Body of pancreas (tissue), 4 donors: ENCODE data around the gene CHST2. TPM values are rescaled to one million over a fixed set of nuclear protein-coding genes. Genes with fewer than 3 reads are reported as not detected.

Source experiments
- ATAC-seq: fragments of 150-250 bp; one replicate; pipeline ENCODE4 v1.9.1; 2016
- DNase-seq, 4 donors: peaks; one replicate each; pipeline ENCODE4 v3.0.0-alpha.2; 2019
- H3K27ac ChIP-seq, 4 donors: fragments of 200-600 bp; sonication (generic); 1 replicate in 3 of 4; 2 replicates in 1 of 4; pipeline versions ENCODE4 v1.5.1 to v1.6.1; 2016 to 2019; ENCODE audit warnings: mild to moderate bottlenecking in 1 of 4, mixed read lengths in 1 of 4, moderate library complexity in 1 of 4
- H3K27me3 ChIP-seq, 2 donors: fragments of 200-600 bp; sonication (generic); one replicate each; pipeline ENCODE4 v1.6.0; 2016; ENCODE audit warnings: mild to moderate bottlenecking in 1 of 2
- H3K36me3 ChIP-seq, 2 donors: fragments of 200-600 bp; sonication (generic); replicated peaks in 1 of 2; 2 replicates each; pipeline ENCODE4 v1.5.1; 2016; ENCODE audit warnings: low read depth in 2 of 2; ENCODE audit not compliant: insufficient read depth in 1 of 2
- H3K4me1 ChIP-seq: fragments of 200-600 bp; sonication (generic); one replicate; pipeline ENCODE4 v1.6.0; 2016
- H3K4me3 ChIP-seq, 2 donors: fragments of 200-600 bp; sonication (generic); 1 replicate in 1 of 2; 2 replicates in 1 of 2; pipeline ENCODE4 v1.5.1; 2016 to 2019
- H3K9me3 ChIP-seq, 3 donors: fragments of 200-600 bp; sonication (generic); 1 replicate in 2 of 3; 2 replicates in 1 of 3; pipeline ENCODE4 v1.5.1; 2016
- POLR2A ChIP-seq, 3 donors: fragments of 450-650 bp; IDR thresholded peaks; one replicate each; pipeline ENCODE4 v1.6.1; 2016; ENCODE audit warnings: antibody characterized with exemption in 3 of 3, mild to moderate bottlenecking in 2 of 3
- WGBS, 2 donors: methylation state at CpG; one replicate each; pipeline ENCODE4 v1.1.5; 2017; 5-methylcytosine and 5-hydroxymethylcytosine counted together
- intact Hi-C: fragments of 100-400 bp; cut with DNase I; formaldehyde crosslinking; loops from one replicate; pipeline ENCODE4 v1.15.1; 2023
- total RNA-seq, 2 donors: library from RNA; depleted of rRNA; stranded (reverse); fragments of >200 nt; gene quantifications; one replicate each; pipeline ENCODE4 v1.1.0, GENCODE V29; 2016
- TF ChIP-seq, protein P1 (sequence below), 7 experiments: fragments of 450-650 bp in 4 of 7; fragments of 200-600 bp in 3 of 7; sonication (generic) in 3 of 7; IDR thresholded peaks; one replicate each; pipeline ENCODE4 v1.5.1; 2016 to 2019; ENCODE audit warnings: antibody characterized with exemption in 7 of 7

The CHST2 gene
- total RNA-seq, 2 donors from 2014 or later = 1.3 to 4.3 TPM

DNA sequence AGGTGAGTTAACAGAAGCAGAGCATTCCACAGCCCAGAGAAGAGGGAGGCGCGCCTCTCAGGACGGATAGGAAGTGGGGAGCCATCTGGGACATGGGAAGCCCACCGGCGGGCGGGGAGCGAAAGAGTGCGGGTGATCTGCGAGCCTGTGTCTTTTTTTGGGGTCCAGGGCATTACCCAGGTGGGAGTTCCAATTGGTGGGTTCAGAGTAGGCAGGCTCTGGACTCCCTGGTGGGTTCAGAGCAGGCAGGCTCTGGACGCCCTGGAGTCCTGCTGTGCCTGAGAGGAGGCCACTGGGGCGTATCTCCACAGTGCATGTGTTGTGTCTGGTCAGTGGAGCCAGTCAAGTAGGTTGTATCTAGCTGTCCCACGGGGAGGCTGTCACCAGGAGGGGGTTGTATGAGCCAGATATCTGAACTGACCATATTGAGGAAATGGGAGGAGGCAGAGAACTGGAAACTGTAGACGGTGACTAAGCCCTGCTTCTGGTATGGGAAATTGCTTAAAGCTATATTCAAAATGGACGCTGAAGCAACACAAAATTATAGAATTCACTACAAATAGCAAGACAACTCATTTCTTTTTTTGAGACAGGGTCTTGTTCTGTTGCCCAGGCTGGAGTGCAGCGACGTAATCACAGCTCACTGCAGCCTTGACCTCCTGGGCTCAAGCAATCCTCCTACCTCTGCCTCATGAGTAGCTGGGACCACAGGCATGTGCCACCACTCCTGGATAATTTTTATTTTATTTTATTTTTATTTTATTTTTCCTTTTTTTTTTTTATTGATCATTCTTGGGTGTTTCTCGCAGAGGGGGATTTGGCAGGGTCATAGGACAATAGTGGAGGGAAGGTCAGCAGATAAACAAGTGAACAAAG lies 34.5 kb upstream of the CHST2 start:
- H3K27ac ChIP-seq = no peak overlapping the region
- intact Hi-C loops = no loop called here
- H3K4me3 ChIP-seq = no peak overlapping the region
- H3K9me3 ChIP-seq = no peaks in the 10 kb centered on the region
- DNase-seq (peak in 1 of 4 donors; percentile 13), ATAC-seq (no peak)
- H3K4me1 ChIP-seq = no peaks in the 10 kb centered on the region
- no peak for TF ChIP-seq POLR2A (IDR thresholded peaks at IDR 0.05)
- H3K27me3 ChIP-seq = no peaks in the 10 kb centered on the region
- no peaks in the 10 kb centered on the region for H3K36me3 ChIP-seq
- WGBS, 2 donors = 83 to 91% methylated on average over 17 of the region's 17 CpGs

DNA sequence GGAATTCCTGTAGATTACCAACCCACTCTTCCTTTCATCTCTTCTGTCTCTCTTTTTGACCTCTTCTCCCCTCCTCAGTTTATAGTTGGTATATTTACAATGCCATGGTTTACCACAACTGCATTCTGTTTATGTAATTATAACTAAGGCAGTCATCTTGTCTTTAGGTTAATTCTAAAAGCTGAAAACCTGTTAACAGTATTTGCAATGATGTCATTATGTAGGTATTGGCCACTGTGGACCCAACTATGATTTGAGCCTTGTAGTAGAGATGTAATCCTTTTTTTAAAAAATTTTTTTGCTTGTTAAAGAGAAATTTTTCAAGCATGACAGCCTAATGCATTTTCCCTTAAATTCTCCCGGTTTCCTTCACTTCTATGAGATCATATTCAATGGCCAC lies 30.7 kb upstream of the CHST2 start:
- no peak for TF ChIP-seq POLR2A (IDR thresholded peaks at IDR 0.05)
- TF ChIP-seq, protein P1, sequence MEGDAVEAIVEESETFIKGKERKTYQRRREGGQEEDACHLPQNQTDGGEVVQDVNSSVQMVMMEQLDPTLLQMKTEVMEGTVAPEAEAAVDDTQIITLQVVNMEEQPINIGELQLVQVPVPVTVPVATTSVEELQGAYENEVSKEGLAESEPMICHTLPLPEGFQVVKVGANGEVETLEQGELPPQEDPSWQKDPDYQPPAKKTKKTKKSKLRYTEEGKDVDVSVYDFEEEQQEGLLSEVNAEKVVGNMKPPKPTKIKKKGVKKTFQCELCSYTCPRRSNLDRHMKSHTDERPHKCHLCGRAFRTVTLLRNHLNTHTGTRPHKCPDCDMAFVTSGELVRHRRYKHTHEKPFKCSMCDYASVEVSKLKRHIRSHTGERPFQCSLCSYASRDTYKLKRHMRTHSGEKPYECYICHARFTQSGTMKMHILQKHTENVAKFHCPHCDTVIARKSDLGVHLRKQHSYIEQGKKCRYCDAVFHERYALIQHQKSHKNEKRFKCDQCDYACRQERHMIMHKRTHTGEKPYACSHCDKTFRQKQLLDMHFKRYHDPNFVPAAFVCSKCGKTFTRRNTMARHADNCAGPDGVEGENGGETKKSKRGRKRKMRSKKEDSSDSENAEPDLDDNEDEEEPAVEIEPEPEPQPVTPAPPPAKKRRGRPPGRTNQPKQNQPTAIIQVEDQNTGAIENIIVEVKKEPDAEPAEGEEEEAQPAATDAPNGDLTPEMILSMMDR (IDR thresholded peaks at IDR 0.05) = no peak
- Histone ChIP-seq H3K27me3 (no peaks in the 10 kb centered on the region), H3K9me3 (no peaks in the 10 kb centered on the region), H3K4me3 (no peak overlapping the region), H3K4me1 (no peaks in the 10 kb centered on the region), H3K36me3 (no peaks in the 10 kb centered on the region), H3K27ac (no peak overlapping the region)
- ATAC-seq = no peak
- WGBS, 2 donors = 59 to 75% methylated on average over 1 of the region's 1 CpG
- intact Hi-C loops = no loop called here
- no peak for DNase-seq

DNA sequence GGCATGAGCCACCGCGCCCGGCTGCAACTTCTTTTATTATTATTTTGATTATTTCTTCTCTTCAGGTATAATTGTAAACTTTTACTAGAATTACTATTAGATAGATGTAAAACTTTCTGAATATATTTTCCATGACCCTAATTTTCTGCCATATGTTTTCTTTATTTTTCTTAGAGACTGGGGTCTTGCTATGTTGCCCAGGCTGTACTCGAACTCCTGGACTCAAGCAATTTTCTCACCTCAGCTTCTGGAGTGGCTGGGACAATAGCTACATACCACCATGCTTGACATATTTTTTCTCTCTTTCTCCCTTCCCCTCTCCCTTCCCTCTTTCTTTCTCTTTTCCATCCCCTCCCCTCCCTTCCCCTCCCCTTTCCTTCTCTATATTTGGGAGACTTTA lies 29.6 kb upstream of the CHST2 start:
- no peak overlapping the region for H3K4me3 ChIP-seq
- TF ChIP-seq, protein P1 (IDR thresholded peaks at IDR 0.05) = no peak
- no peak for TF ChIP-seq POLR2A (IDR thresholded peaks at IDR 0.05)
- intact Hi-C loops = no loop called here
- ATAC-seq = no peak
- DNase-seq = no peak
- WGBS, 2 donors = 92 to 94% methylated on average over 4 of the region's 4 CpGs
- H3K4me1 ChIP-seq = no peaks in the 10 kb centered on the region
- H3K9me3 ChIP-seq = no peaks in the 10 kb centered on the region
- no peaks in the 10 kb centered on the region for H3K27me3 ChIP-seq
- no peaks in the 10 kb centered on the region for H3K36me3 ChIP-seq
- no peak overlapping the region for H3K27ac ChIP-seq

DNA sequence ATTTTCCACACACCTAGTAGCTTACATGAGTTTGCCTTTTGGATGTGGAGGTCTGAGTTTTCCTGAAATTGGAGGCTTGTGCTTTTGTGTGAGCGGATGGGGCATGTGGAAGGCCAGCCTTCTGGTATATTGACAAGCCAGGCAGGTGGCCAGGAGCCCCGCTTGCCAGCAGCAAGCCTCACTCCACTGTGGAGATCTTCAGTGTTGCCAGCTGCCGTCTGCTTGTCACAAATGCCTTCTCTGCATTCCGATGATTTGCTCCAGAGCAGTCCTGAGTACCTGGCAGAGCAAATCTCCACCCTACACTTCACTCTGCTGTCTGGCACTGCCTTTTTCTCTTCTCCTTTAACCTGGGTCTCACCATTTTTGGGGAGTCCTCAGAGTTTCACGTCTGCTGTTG lies 29.1 kb upstream of the CHST2 start:
- Histone ChIP-seq H3K27ac (no peak overlapping the region), H3K36me3 (no peaks in the 10 kb centered on the region), H3K4me1 (no peaks in the 10 kb centered on the region), H3K9me3 (no peaks in the 10 kb centered on the region), H3K4me3 (no peak overlapping the region), H3K27me3 (no peaks in the 10 kb centered on the region)
- DNase-seq (peak in 1 of 4 donors; percentile 37), ATAC-seq (no peak)
- intact Hi-C loops = no loop called here
- whole genome bisulfite sequencing, 2 donors = 16 to 34% methylated on average over 5 of the region's 5 CpGs
- TF ChIP-seq POLR2A (IDR thresholded peaks at IDR 0.05) = no peak
- TF ChIP-seq, protein P1 (IDR thresholded peaks at IDR 0.05) = no peak

- no peak for ATAC-seq
Observed at GRCh38 chr3:143090976-143091837, 28.4 kb upstream of the CHST2 start.

More at GRCh38 chr3:143090976-143091837, 28.4 kb upstream of the CHST2 start:
- DNase-seq = no peak
- WGBS, 2 donors = 83 to 89% methylated on average over 9 of the region's 9 CpGs
- no peak overlapping the region for H3K4me3 ChIP-seq
- H3K27ac ChIP-seq = no peak overlapping the region
- TF ChIP-seq, protein P1 (IDR thresholded peaks at IDR 0.05) = no peak
- no peak for TF ChIP-seq POLR2A (IDR thresholded peaks at IDR 0.05)
- H3K36me3 ChIP-seq = no peaks in the 10 kb centered on the region
- intact Hi-C loops = no loop called here
- no peaks in the 10 kb centered on the region for H3K9me3 ChIP-seq
- no peaks in the 10 kb centered on the region for H3K4me1 ChIP-seq
- no peaks in the 10 kb centered on the region for H3K27me3 ChIP-seq
